22Rv1 (cell line): ENCODE results near the gene RBM10.

Source experiments
- CTCF ChIP-seq: fragments of 450-650 bp; IDR thresholded peaks from 2 replicates; pipeline ENCODE4 v1.5.1; 2017; ENCODE audit warnings: mild to moderate bottlenecking
- ZFX ChIP-seq: fragments of 450-650 bp; IDR thresholded peaks from 2 replicates; pipeline ENCODE4 v1.6.1; 2017; ENCODE audit warnings: antibody characterized with exemption, borderline replicate concordance

DNA sequence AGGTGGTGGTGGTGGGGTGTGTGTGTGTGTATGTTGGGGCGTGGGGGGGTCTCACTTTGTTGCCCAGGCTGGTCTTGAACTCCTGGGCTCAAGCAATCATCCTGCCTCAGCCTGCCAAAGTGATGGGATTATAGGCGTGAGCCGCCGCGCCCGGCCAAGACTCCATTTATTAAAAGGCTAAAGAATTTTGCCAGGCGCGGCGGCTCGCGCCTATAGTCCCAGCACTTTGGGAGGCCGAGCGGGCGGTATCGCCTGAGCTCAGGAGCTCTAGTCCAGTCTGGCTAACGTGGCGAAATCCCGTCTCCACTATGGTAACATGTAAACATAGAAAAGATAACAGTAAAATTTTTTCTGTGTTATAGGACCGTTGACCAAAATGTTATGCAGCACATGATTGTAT is 44.9 kb downstream of the RBM10 start:
- TF ChIP-seq CTCF (no peak), ZFX (no peak)
